Neuronal stem cell (in vitro differentiated cells): ENCODE measurements around the gene ROR1.

Source experiments
- DNase-seq: peaks from one replicate; pipeline ENCODE4 v3.0.0-alpha.2; 2013; ENCODE audit warnings: low spot score
- H2AFZ ChIP-seq: one replicate; pipeline ENCODE4 v1.6.1; 2013; ENCODE audit warnings: mild to moderate bottlenecking, low read length, inconsistent platforms
- H2AK5ac ChIP-seq: 2 replicates; pipeline ENCODE4 v1.6.1; 2013; ENCODE audit warnings: low read depth, mild to moderate bottlenecking, inconsistent platforms, low read length, moderate library complexity, mixed read lengths
- H2BK120ac ChIP-seq: 2 replicates; pipeline ENCODE4 v1.6.1; 2013; ENCODE audit warnings: low read depth, mild to moderate bottlenecking, inconsistent platforms, low read length, moderate library complexity, mixed read lengths
- H2BK12ac ChIP-seq: one replicate; pipeline ENCODE4 v1.6.1; 2013; ENCODE audit warnings: low read length, inconsistent platforms
- H2BK15ac ChIP-seq: 2 replicates; pipeline ENCODE4 v1.6.1; 2013; ENCODE audit warnings: mild to moderate bottlenecking, low read length, inconsistent platforms, mixed read lengths
- H2BK5ac ChIP-seq: one replicate; pipeline ENCODE4 v1.6.1; 2013; ENCODE audit warnings: inconsistent platforms, mild to moderate bottlenecking, low read length, moderate library complexity
- H3K14ac ChIP-seq: one replicate; pipeline ENCODE4 v1.6.1; 2013; ENCODE audit warnings: low read length, inconsistent platforms
- H3K18ac ChIP-seq: 2 replicates; pipeline ENCODE4 v1.6.1; 2013; ENCODE audit warnings: low read length, inconsistent platforms
- H3K23ac ChIP-seq: 2 replicates; pipeline ENCODE4 v1.6.1; 2013; ENCODE audit warnings: low read depth, mild to moderate bottlenecking, mixed read lengths, low read length, inconsistent platforms; ENCODE audit not compliant: poor library complexity
- H3K27ac ChIP-seq: replicated peaks from 3 replicates; pipeline ENCODE4 v1.5.1; 2013; ENCODE audit warnings: low read length, inconsistent platforms
- H3K27me3 ChIP-seq, 3 experiments: 2 replicates each; pipeline ENCODE4 v1.6.1; 2013; ENCODE audit warnings: low read length in 3 of 3, mild to moderate bottlenecking in 2 of 3, inconsistent platforms in 1 of 3, low read depth in 1 of 3, mixed read lengths in 1 of 3, moderate library complexity in 1 of 3; ENCODE audit not compliant: control insufficient read depth in 3 of 3, insufficient read depth in 3 of 3
- H3K36me3 ChIP-seq, 2 donors: replicated peaks in 1 of 2; 2 replicates each; pipeline ENCODE4 v1.6.1; 2013; ENCODE audit warnings: low read length in 2 of 2; ENCODE audit not compliant: control insufficient read depth in 2 of 2, insufficient read depth in 2 of 2
- H3K4ac ChIP-seq: 2 replicates; pipeline ENCODE4 v1.6.1; 2013; ENCODE audit warnings: inconsistent platforms, mild to moderate bottlenecking, low read length, moderate library complexity
- H3K4me1 ChIP-seq, 2 donors: 1 replicate in 1 of 2; 2 replicates in 1 of 2; pipeline ENCODE4 v1.6.1; 2013; ENCODE audit warnings: low read length in 2 of 2, low read depth in 1 of 2; ENCODE audit not compliant: control insufficient read depth in 2 of 2, insufficient read depth in 1 of 2
- H3K4me2 ChIP-seq: one replicate; pipeline ENCODE4 v1.6.1; 2013; ENCODE audit warnings: mild to moderate bottlenecking, low read length, inconsistent platforms; ENCODE audit not compliant: insufficient read depth, poor library complexity, severe bottlenecking
- H3K4me3 ChIP-seq, 2 donors: 2 replicates each; pipeline ENCODE4 v1.5.1; 2013; ENCODE audit warnings: low read length in 2 of 2, mild to moderate bottlenecking in 2 of 2, inconsistent platforms in 1 of 2, moderate library complexity in 1 of 2
- H3K79me1 ChIP-seq: one replicate; pipeline ENCODE4 v1.6.1; 2013; ENCODE audit warnings: low read depth, mild to moderate bottlenecking, inconsistent platforms, low read length, moderate library complexity
- H3K9ac ChIP-seq: one replicate; pipeline ENCODE4 v1.6.1; 2013; ENCODE audit warnings: mild to moderate bottlenecking, low read depth, low read length, inconsistent platforms; ENCODE audit not compliant: poor library complexity
- H3K9me3 ChIP-seq, 2 donors: replicated peaks in 1 of 2; 2 replicates each; pipeline versions ENCODE3 to v1.6.1; 2013; ENCODE audit warnings: low read length in 2 of 2, mild to moderate bottlenecking in 2 of 2, inconsistent platforms in 1 of 2, low read depth in 1 of 2, mixed read lengths in 1 of 2, moderate library complexity in 1 of 2; ENCODE audit not compliant: control insufficient read depth in 2 of 2, insufficient read depth in 1 of 2
- H4K8ac ChIP-seq: one replicate; pipeline ENCODE4 v1.6.1; 2013; ENCODE audit warnings: low read depth, mild to moderate bottlenecking, inconsistent platforms, low read length, moderate library complexity
- H4K91ac ChIP-seq: one replicate; pipeline ENCODE4 v1.6.1; 2013; ENCODE audit warnings: low read length, low read depth, mild to moderate bottlenecking, inconsistent platforms; ENCODE audit not compliant: poor library complexity
- WGBS, 2 donors: extraction: QIAGEN DNeasy Blood & Tissue Kit; methylation state at CpG; one replicate each; pipeline ENCODE4 v1.1.7; 2013; ENCODE audit warnings: missing lambda C conversion rate in 2 of 2, mixed read lengths in 1 of 2; ENCODE audit not compliant: insufficient read length in 2 of 2, insufficient replicate concordance in 1 of 2; ENCODE audit errors: extremely low coverage in 2 of 2; 5-methylcytosine and 5-hydroxymethylcytosine counted together

Gene ROR1

DNA sequence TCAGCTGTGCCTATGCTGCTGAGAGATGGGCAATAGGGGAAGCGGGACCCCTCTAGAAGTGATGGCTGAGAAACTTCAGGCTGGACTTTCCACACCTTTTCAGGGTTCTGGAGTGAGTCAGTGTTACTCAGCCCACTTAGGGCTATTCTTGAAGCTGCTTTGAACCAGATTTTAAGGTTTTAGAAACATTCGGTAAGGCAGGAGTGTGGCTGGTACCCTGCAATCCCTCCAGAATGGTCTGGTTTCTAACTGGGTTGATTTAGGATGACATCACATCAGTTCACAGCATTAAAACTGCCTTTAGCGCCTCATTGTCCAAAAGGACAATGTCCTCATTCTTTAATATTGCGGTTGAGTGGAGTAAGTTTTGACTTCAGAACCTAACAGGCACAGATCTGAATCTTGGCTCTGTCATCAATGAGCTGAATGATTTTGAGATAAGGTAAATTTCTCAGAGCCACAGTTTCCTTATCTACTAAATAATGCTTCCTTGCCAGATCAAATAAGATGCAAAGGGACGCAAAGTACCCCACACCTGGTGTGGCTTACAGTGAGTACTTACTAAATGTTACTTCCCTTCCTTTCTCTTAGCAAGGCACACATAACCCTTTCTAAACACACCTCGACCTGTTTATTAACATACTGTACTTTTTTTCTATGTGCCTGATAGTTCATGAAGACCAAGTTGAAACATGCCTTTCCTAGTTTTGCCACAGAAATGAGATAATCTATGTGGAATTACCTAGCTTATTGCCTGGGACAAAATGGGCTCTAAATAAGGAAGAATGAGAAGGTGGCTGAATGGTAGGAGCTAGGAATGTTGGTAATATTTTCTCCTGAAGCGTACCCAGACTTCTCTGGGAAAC lies 209.8 kb downstream of the ROR1 start:
- Histone ChIP-seq H3K14ac (no peak overlapping the region), H3K18ac (no peak overlapping the region), H2BK120ac (no peak overlapping the region), H4K8ac (no peak overlapping the region), H3K4me2 (no peak overlapping the region), H2BK12ac (no peak overlapping the region), H2AFZ (no peak overlapping the region), H3K23ac (no peak overlapping the region), H3K79me1 (no peaks in the 10 kb centered on the region), H3K36me3 (no peaks in the 10 kb centered on the region), H3K9ac (no peak overlapping the region), H4K91ac (no peak overlapping the region), H3K4me3 (no peak overlapping the region), H3K4ac (no peak overlapping the region), H2AK5ac (no peak overlapping the region), H2BK5ac (no peak overlapping the region), H3K4me1 (peaks cover 0 to 5% of the 10 kb centered on the region in 2 donors), H3K9me3 (no peaks in the 10 kb centered on the region), H2BK15ac (no peak overlapping the region), H3K27ac (no peak overlapping the region), H3K27me3 (no peaks in the 10 kb centered on the region)
- no peak for DNase-seq
- no CpG with 5 or more reads among the region's 7 CpGs for WGBS, 2 donors

DNA sequence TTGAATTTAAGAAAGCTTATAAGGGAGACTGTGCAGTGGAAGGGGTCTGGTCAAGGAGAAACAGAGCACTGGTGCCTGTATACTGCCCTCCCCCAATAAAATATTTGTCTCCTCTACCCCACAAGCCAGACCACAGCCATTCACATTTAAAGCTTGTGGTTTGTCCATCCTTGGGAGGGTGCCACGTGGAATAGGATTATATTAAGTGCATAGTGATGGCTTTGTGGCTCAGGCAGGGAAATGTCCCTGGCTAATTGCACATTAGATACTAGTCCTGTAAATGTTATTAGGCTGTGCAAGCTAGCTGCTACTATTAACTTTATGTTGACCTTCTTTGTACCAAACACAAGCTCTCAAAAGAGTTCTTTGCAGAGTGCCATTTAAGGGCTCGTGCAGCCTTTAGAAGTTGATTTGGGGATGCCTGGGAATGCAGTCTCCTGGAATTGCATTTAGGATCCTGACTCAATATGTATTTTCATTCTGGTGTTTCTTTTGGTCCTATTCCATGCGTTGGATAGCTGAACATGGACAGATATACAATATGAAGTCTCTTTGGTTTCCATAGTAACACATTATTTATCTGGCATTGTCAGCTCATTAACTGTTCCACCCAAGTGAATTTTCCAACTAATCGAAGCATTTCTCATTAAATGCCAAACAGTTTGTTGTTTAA lies 210.6 kb downstream of the ROR1 start:
- H2AFZ ChIP-seq, result no peak overlapping the region
- H3K4me1 ChIP-seq, result peaks cover 0 to 5% of the 10 kb centered on the region in 2 donors
- no peaks in the 10 kb centered on the region for H3K36me3 ChIP-seq
- no peak overlapping the region for H3K14ac ChIP-seq
- no peak overlapping the region for H3K23ac ChIP-seq
- no peak overlapping the region for H2BK12ac ChIP-seq
- no peak overlapping the region for H3K27ac ChIP-seq
- no peak overlapping the region for H2BK15ac ChIP-seq
- H4K8ac ChIP-seq, result no peak overlapping the region
- no peak overlapping the region for H3K4ac ChIP-seq
- WGBS, 2 donors, result no CpG with 5 or more reads among the region's 4 CpGs
- no peak overlapping the region for H2BK5ac ChIP-seq
- no peaks in the 10 kb centered on the region for H3K9me3 ChIP-seq
- no peak overlapping the region for H3K4me2 ChIP-seq
- no peaks in the 10 kb centered on the region for H3K79me1 ChIP-seq
- DNase-seq, result no peak
- no peak overlapping the region for H4K91ac ChIP-seq
- no peak overlapping the region for H3K9ac ChIP-seq
- no peak overlapping the region for H3K4me3 ChIP-seq
- H2AK5ac ChIP-seq, result no peak overlapping the region
- no peak overlapping the region for H3K18ac ChIP-seq
- H3K27me3 ChIP-seq, result no peaks in the 10 kb centered on the region
- no peak overlapping the region for H2BK120ac ChIP-seq

DNA sequence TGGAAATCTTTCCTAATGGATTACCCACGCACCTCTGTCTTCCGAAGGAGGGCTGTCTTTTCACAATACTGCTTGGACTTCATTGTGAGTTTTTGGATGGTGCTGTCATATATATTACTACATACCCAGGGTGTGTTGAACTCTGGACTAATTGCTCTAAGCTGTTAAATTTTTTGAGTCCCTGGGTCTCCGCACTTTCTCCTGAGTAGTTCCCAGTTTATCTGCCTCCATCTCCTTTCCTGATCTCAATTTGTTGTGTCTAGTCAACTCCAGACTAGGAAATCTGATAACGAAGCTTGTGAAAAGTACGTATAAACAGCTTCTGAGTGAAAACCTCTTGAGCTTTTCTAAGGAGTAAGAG lies 211.1 kb downstream of the ROR1 start:
- Histone ChIP-seq H3K4me1 (peaks cover 0 to 5% of the 10 kb centered on the region in 2 donors), H3K27ac (no peak overlapping the region), H3K4me3 (no peak overlapping the region)

DNA sequence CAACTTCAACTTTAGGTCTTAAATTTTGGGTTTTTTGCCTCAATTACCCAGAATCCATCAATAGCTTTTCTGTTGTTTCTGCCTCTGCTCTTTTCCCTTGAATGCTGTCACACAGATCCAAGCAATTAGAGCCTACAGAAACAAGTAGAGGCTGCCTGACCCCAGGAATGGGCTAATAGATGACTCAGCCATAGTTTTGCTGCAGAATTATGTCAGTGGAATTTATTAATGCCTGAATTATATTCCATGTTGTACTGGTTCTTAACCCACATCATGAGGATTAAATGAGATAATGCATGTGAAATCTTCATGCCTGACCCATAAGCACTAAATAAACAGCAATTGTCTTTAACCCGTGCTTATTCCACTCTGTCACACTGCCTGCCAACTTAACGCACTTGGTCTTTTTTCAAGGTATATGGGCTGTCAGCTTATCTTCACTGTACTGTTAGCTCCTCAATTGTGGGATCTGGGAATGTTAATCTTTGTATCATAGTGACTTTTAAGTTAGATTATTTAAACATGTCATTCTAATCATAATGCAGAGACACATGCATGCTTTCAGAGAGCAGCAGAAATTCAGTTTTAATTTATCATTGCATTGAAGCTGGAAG lies 213.3 kb downstream of the ROR1 start:
- Histone ChIP-seq H3K27me3 (no peaks in the 10 kb centered on the region), H3K79me1 (no peaks in the 10 kb centered on the region), H3K4me1 (peaks cover 0 to 5% of the 10 kb centered on the region in 2 donors), H4K91ac (no peak overlapping the region), H3K9ac (no peak overlapping the region), H3K14ac (no peak overlapping the region), H3K27ac (no peak overlapping the region), H3K9me3 (no peaks in the 10 kb centered on the region), H3K4me2 (no peak overlapping the region), H3K36me3 (no peaks in the 10 kb centered on the region), H3K18ac (no peak overlapping the region), H2AFZ (no peak overlapping the region), H3K23ac (no peak overlapping the region), H2AK5ac (no peak overlapping the region), H2BK15ac (no peak overlapping the region), H2BK12ac (no peak overlapping the region), H2BK5ac (no peak overlapping the region), H3K4ac (no peak overlapping the region), H3K4me3 (no peak overlapping the region), H4K8ac (no peak overlapping the region), H2BK120ac (no peak overlapping the region)
- DNase-seq, result no peak
- no CpG with 5 or more reads among the region's 2 CpGs for WGBS, 2 donors

More for the DNA sequence above, 211.1 kb downstream of the ROR1 start:
- DNase-seq, result no peak
- no peak overlapping the region for H3K9ac ChIP-seq
- no peak overlapping the region for H3K23ac ChIP-seq
- H3K36me3 ChIP-seq, result no peaks in the 10 kb centered on the region
- H3K18ac ChIP-seq, result no peak overlapping the region
- H4K8ac ChIP-seq, result no peak overlapping the region
- no peak overlapping the region for H2BK120ac ChIP-seq
- H3K4ac ChIP-seq, result no peak overlapping the region
- no peak overlapping the region for H2AFZ ChIP-seq
- no CpG with 5 or more reads among the region's 5 CpGs for WGBS, 2 donors
- no peaks in the 10 kb centered on the region for H3K9me3 ChIP-seq
- H3K4me2 ChIP-seq, result no peak overlapping the region
- H4K91ac ChIP-seq, result no peak overlapping the region
- H3K79me1 ChIP-seq, result no peaks in the 10 kb centered on the region
- H2AK5ac ChIP-seq, result no peak overlapping the region
- no peak overlapping the region for H2BK5ac ChIP-seq
- H3K14ac ChIP-seq, result no peak overlapping the region
- no peaks in the 10 kb centered on the region for H3K27me3 ChIP-seq
- H2BK15ac ChIP-seq, result no peak overlapping the region
- H2BK12ac ChIP-seq, result no peak overlapping the region
